ENCODE results near the gene DUSP8.

DUSP8 gene

GRCh38 chr11:1564535-1565172 is 7.4 kb downstream of the DUSP8 start:
- no peak for DNase-seq

- no peak for DNase-seq
These were observed 8.2 kb downstream of the DUSP8 start for GRCh38 chr11:1563697-1564534.

- DNase-seq: no peak
These were observed 8.9 kb downstream of the DUSP8 start for GRCh38 chr11:1563149-1563638.

GRCh38 chr11:1562469-1563148 is 9.5 kb downstream of the DUSP8 start:
- no peak for DNase-seq

GRCh38 chr11:1561955-1562354 is 10.1 kb downstream of the DUSP8 start:
- DNase-seq: no peak

GRCh38 chr11:1561266-1561665 is 10.8 kb downstream of the DUSP8 start:
- no peak for DNase-seq

GRCh38 chr11:1560649-1561251 is 11.3 kb downstream of the DUSP8 start:
- no peak for DNase-seq

GRCh38 chr11:1560002-1560648 is 11.9 kb downstream of the DUSP8 start:
- no peak for DNase-seq

- peak; percentile 87 to 91 for DNase-seq
These were observed 12.7 kb downstream of the DUSP8 start for GRCh38 chr11:1559111-1559951.

GRCh38 chr11:1558775-1559110 is 13.3 kb downstream of the DUSP8 start:
- no peak for DNase-seq

- DNase-seq: no peak
These were observed 13.9 kb downstream of the DUSP8 start for GRCh38 chr11:1557904-1558774.

- DNase-seq: no peak
These were observed 14.8 kb downstream of the DUSP8 start for GRCh38 chr11:1557051-1557884.

GRCh38 chr11:1556278-1556902 is 15.7 kb downstream of the DUSP8 start:
- no peak for DNase-seq

GRCh38 chr11:1555713-1556153 is 16.3 kb downstream of the DUSP8 start:
- no peak for DNase-seq

GRCh38 chr11:1554981-1555712 is 16.9 kb downstream of the DUSP8 start:
- DNase-seq: no peak

- no peak for DNase-seq
These were observed 18.1 kb downstream of the DUSP8 start for GRCh38 chr11:1553808-1554594.

Measured in cerebellar nuclear complex (tissue), 1 donor.